SKM-1 (cell line): ENCODE results near the gene ANAPC15.

ENCODE experiments used
- DNase-seq: peaks from one replicate; lab custom pipeline; 2025; ENCODE audit not compliant: unreplicated experiment; lab: John Stamatoyannopoulos, UW

Gene ANAPC15

GRCh38 chr11:72088076-72088808 is 24.3 kb downstream of the ANAPC15 start:
- no peak for DNase-seq

- DNase-seq, result no peak
These were observed 26.7 kb downstream of the ANAPC15 start for GRCh38 chr11:72085621-72086351.

GRCh38 chr11:72084965-72085364 is 27.5 kb downstream of the ANAPC15 start:
- no peak for DNase-seq

- DNase-seq, result no peak
These were observed 28.4 kb downstream of the ANAPC15 start for GRCh38 chr11:72084076-72084475.

GRCh38 chr11:72083414-72083813 is 29.1 kb downstream of the ANAPC15 start:
- no peak for DNase-seq

- DNase-seq, result no peak
These were observed 30.6 kb downstream of the ANAPC15 start for GRCh38 chr11:72081821-72082453.

- DNase-seq, result no peak
These were observed 31.3 kb downstream of the ANAPC15 start for GRCh38 chr11:72081184-72081644.

- DNase-seq, result peak; percentile 99
These were observed 31.9 kb downstream of the ANAPC15 start, which contains the start of the genes LRRC51 and NUMA1 for GRCh38 chr11:72080326-72081183. Gene LRRC51, plus strand, starts transcription at chr11:72080850. Its CDS starts 8,234 bp downstream, at chr11:72089084. Gene NUMA1, minus strand, starts transcription at chr11:72080542. Its CDS starts 44,599 bp downstream, at chr11:72035943.

GRCh38 chr11:72079819-72080325 is 32.6 kb downstream of the ANAPC15 start:
- no peak for DNase-seq

- DNase-seq, result no peak
These were observed 34.0 kb downstream of the ANAPC15 start for GRCh38 chr11:72078477-72078876.

- DNase-seq, result no peak
These were observed 36.7 kb downstream of the ANAPC15 start for GRCh38 chr11:72075756-72076155.

- peak; percentile 44 for DNase-seq
These were observed 37.4 kb downstream of the ANAPC15 start for GRCh38 chr11:72075109-72075508.

- DNase-seq, result no peak
These were observed 40.1 kb downstream of the ANAPC15 start for GRCh38 chr11:72072348-72072747.

GRCh38 chr11:72070491-72070890 is 42.0 kb downstream of the ANAPC15 start:
- no peak for DNase-seq

- peak; percentile 69 for DNase-seq
These were observed 42.7 kb downstream of the ANAPC15 start for GRCh38 chr11:72069787-72070251.

GRCh38 chr11:72069200-72069599 is 43.3 kb downstream of the ANAPC15 start:
- DNase-seq, result no peak

GRCh38 chr11:72067676-72068075 is 44.8 kb downstream of the ANAPC15 start:
- DNase-seq, result no peak

GRCh38 chr11:72067266-72067665 is 45.2 kb downstream of the ANAPC15 start:
- no peak for DNase-seq

GRCh38 chr11:72066855-72067254 is 45.6 kb downstream of the ANAPC15 start:
- no peak for DNase-seq

- no peak for DNase-seq
These were observed 50.6 kb downstream of the ANAPC15 start for GRCh38 chr11:72061739-72062396.
